HG03064 (cell line): ENCODE measurements around the gene CST5.
"Not testable (repeated sequence)": the region's sequence is repeated elsewhere in the genome, so short reads cannot be mapped to it uniquely, and the experiment has no call there.

Experiments
- ATAC-seq: cut with Tn5 transposase; IDR thresholded peaks from one replicate; pipeline ENCODE4 v1.9.1; 2021; ENCODE audit warnings: low read depth; ENCODE audit not compliant: unreplicated experiment

Gene CST5, protein sequence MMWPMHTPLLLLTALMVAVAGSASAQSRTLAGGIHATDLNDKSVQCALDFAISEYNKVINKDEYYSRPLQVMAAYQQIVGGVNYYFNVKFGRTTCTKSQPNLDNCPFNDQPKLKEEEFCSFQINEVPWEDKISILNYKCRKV

DNA sequence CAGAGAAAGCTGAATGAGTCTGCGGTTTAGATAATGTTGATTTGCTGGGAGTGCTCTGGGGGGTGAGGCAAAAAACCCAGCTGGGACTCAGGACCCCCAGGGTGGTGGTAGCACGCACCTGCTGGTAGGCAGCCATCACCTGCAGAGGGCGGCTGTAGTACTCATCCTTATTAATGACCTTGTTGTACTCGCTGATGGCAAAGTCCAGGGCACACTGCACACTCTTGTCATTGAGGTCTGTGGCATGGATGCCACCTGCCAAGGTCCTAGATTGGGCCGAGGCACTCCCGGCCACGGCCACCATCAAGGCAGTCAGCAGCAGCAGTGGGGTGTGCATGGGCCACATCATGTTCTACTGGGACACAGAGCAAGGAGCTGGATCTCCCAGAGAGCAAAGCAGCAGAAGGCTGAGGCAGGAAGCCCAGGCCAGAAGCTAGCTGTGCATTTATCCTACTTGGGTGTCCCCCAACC lies at the start of gene CST5:
Gene CST5 (minus strand): TSS at position 421 of the 471 bp plus-strand sequence. CDS start 72 bp downstream, at position 349.
- ATAC-seq = no peak

DNA sequence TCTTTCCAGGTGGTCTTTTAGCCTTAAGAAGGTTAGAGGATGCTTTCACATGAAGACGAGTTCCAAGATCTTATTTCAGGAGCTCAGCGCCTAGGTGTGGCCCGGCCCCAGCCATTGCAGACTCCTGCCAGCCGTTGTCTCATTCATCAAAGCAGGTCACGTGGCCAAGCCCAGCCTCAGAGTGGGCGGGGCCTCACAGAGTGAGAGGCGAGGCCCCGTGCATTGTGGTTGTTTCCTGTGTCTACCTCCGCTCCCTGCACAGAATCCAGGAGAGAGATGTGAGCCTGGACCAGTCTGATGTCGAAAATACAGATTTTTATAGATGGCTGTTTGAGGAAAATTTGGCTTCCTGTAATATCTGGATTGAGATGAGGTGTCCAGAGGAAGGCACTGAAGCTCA lies 49.2 kb upstream of the CST5 start:
- no peak for ATAC-seq

DNA sequence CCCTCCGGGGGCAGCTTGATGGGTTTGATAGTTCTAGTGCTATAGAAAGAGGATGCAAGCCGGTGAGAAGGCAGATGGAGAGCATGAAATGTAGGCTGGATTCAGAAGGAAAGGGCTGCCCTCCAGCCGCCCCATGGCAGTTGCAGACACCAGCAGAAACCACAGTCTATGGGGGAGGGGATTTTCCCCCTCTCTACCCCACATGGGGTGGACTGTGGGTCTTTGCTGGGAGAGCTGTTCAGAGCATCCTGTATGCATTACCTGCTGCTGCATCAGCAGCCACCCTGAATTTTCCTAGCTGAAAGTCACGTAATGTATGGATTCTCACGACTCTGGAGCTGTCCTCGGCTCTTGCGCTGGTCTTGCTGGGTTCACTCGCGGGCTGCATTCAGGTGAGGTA lies 48.8 kb upstream of the CST5 start:
- ATAC-seq = no peak

DNA sequence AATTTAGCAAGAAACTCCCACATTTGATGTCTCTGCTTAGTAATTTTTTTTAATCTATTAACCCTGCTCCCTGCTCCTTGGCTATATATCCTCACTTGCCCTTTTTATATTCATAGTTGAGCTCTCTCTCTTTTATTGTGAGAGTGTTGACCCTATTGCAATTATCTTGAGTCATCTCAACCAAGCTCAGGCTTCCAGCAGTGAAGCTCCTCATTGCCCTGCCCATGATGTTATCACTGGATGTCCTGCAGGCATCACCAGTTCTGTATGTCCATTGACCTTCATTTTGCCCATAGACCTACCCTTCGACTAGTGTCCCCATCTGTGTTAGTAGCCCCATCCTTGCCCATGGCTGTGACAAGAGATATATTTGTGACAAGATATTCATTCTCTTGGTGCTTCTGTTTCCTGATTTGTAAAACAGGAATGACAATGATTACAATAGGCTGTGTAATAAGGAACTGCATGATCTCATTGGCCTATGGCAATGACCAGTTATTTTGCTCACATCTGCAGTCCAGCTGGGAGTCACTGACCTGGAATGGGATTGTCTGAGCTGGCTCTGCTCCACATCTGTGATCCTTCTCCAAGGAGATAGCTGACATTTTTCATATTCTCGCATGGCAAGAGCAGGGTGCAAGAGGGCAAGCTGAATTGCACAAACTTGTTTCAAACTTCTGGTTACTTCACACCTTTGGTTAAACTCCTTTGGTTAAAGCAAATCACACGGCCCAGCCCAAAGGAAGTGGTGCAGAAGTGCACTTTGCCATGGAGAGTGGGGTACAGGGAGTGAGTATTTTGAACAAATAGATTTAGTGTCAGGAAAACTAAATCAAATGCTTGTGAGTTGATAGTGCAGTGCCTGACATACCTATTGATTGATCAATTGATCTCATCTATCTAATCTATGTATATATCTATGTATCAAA lies 47.7 kb upstream of the CST5 start:
- no peak for ATAC-seq

DNA sequence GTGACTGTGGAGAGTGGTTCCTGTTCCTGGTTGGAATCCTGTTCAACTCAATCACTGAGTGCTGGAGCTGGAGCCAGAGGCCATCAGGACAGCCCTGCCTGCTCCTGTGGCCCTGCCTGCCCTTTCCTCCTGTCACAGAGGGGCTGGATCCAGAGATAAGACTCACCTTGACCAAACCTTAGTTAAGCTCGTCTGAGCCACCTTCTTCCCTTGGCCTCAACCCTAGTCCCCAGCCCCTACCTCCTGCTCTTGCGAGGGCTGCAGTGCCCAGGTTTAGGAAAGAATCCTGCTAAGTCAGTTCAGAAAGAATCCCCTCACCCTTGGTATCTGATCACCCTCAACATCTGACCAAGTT lies 47.0 kb upstream of the CST5 start:
- no peak for ATAC-seq

DNA sequence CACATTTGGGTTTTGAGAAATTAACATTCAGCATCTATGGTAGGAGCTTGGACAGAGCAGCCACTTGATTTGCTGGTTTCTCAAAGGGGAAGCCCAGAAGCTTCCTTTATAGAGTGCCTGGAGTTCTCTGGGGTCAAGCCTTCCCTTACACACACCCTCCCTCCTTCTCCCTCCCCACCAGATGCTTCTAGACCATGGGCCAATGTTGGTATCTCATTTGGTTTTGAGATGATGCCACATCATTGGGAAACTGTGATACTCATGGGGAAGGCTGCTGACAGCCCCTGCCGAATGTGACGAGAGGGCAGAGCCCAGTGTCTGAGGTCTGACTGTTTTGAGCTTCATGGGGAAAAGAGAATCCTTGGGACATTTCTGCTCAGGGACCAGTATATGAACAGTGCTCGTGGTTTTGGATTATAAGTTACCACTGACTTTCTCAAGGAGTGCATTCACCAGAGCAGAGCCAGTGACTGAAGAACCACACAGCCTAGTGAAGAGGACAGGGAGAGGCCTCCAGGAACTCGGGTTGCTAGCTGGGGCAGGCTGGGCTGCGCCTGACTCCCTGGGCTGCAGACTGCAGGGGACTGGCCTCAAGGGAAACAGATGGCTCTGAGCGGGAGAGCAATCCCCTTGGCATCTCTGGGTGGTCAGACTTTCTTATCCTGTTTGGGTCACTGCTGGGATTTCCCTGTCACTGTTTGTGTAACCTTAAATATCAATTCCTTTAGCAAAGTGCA lies 46.4 kb upstream of the CST5 start:
- ATAC-seq = no peak

DNA sequence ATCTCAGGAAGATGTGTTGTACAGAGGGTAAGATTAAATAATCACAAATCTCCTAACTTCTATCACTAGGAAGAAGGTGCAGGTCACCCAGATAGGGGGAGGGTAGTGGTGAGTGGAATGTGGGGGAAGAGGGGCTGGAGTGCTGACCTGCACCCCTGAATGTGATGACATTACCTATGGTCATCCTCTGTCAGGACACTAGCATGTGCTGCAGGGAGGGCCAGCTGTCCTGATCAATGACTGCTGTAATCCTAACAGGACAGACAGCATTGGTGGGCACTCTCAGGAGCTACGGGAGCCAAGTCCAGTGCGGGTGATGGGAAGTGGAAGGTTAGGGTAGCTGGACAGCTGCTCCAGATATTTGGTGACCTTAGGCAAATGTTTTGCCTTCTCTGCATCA lies 45.2 kb upstream of the CST5 start:
- ATAC-seq = no peak

DNA sequence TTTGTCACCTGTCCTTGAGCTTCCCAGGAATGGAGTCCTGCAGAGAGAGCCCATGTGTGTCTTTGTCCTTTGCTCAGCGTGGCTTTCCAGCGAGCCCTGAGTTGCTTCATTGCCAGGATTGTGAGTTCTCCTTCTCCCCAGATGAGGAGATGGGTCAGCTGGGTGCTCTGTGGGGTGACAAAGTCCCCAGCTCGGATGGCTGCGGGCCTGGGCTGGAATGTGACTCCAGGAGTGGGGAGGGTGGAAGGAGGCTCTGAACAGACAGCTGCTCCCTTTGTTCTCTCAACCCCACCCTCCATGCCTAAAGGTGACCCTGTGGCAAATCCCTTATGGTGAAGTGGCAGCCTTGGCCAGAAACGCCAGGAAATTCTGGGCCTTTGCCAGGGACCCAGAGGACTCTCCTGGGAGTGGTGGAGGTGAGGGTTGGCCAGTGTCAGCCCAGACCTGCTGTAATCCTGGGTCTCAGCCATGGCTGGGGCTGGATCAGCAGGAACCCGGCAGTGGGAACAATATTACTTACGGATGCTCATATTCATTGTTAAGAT lies 44.4 kb upstream of the CST5 start:
- ATAC-seq = no peak

DNA sequence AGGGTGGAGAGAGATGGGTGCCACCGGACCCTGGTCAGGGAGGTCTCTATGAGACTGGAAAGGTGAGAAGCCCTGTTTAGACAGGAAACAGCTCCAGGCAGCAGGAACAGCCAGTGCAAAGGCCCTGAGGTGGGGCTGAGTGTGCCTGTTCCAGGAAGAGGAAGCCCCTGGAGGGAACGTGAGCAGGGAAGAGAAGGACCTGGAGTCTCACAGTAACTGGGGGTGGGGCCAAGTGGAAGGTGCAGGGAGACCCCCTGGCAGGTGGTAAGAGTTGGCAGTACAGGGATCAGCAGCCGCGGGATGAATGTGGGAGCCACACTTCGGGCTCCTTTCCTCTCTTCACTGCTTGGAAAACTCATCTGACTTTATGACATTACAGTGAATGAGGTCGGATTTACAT lies 43.8 kb upstream of the CST5 start:
- ATAC-seq = no peak

DNA sequence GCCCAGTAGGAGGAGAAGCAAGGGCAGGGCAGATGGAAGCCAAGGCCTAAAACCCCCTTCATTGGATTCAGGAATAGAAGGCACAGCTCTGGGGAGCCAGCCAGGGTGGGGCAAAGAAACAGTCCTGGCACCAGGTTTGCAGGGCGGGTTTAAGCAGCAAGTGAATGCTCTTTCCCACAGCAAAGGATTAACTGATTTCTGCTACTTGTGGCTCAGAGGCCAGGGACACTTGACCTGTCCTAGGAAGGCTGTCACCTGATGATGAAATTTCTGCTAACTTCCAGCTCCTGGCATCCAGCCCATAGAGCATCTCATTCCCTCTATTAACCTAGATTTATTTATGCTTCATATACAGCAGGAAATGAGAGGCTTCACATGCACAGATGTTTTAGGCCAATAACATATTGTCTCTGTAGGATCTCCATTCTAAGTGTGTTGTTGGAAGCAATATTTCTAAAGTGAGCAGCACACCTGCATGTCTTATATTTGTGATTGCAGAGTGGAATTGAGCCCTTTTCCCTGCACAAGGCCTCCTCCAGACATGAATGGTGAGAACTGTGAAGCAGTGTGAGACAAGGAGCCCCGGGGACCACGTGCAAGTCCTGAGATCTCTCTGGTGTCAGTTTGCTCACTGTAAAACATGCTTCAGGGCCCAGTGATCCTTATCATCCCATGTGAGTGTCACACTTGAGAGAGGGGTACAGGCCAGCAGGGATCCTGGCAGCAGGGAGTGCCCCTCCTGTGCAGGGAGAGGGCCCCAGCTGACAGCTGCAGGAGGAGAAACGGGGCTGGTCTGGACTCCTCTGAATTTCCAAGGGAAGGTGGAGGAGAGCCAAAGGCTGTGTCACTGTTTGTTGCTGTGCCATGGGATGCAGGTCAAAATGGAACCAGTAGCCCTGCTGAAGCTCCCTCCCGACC lies 41.1 kb upstream of the CST5 start:
- no peak for ATAC-seq

DNA sequence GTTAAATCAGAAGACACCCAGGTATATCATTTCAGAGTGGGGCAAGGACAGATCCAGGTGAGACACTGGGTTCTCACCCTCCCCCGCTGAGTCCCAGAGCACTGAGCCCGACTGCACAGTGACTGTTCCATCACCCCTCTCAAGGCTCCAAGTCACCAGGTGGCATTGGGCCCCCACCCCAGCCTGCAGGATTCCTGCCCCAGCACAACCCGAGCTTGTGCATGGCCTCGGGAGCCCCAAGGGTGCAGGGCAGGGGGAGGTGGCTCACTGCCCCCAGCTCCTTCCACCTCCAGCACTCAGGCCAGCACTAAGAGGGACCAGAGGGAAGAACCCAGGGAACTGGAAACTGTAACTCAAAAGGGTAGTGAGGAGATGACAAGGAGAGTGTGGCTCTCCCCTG lies 39.3 kb upstream of the CST5 start:
- ATAC-seq = no peak

DNA sequence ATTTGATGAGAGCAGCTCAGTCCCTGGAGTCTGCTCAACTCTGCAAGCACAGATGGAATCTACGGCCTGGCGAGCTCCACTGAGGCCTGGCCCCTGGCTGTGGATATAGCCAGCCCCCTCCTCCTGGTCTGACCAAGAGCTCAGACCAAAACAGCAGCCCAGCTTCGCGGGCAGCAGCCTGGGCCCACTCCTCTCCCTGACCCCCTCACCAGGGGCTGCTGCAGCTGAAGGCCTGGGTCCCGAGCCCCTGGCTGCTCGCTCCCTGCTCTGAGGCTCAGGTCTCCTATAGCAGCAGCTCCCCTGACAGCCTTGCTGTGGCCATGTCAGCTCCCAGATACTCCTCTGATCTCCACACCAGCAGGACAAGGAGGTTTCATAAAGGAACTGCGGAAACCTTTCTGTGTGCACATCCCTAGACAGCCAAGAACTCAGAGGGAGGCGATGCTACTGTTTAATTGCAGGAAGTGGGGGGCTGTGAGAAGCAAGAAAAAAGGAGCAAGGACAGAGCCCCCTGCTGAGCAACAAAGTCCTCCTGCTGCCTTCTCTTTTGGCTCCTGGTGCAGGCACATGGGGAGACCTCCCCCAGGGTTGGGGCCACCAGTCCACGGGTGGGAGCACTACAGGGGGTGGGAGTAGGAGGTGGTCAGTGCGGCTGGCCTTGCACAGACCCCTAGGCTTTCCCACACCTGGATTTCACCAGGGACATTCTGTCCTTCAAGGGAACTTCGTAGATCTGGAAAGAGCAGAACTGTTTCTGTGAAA lies 38.7 kb upstream of the CST5 start:
- ATAC-seq = no peak

DNA sequence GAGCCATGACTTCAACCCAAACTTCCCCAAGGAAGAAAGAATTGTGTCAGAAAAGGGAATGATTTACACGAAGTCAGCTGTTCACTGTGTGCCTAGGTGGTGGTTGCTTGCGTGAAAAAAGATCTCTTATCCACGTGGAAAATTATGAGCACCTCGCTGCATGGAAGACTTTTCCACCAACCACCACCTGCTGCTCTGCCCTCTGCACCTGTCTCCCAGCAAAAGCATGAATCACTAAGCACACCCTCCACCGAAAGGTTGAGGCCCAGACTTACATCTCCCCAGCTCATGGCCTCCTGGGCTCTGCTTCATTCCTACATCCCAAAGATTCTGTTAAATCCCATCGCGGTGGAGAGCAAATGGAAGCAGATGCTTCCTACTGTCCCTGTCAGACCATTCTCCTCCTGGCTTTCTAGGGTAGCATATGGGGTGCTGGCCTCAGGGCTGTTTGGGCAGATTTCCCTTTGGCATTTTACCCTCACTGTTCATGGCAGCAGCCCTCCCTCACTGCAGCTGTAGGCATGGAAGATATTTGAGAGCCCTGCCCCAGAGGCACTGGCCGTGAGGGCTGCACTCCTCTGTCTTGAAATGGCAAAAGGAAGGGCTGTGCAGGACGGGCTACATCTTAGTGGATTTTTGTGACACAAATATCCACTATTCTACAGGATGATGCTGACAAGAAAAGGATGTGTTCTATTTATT lies 37.6 kb upstream of the CST5 start:
- ATAC-seq = no peak

DNA sequence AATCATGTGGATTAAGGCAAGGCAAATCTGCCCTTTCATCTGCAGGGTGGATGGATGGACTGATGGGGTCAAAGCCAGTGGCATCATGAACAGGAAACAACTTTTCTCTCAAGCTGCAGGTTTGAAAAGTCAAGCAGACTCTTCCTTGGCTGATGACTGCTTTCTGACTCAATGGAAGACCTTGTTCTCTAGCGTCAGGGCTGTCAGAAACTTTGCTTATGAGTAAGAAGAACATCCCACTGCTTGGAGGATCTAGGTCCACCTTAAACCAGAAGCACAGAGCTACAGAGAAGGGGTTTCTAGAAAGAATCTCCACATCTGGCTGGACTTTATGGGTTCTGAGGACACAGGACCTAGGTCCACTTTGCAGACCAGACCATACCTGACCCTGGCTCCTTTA lies 36.3 kb upstream of the CST5 start:
- ATAC-seq = no peak

DNA sequence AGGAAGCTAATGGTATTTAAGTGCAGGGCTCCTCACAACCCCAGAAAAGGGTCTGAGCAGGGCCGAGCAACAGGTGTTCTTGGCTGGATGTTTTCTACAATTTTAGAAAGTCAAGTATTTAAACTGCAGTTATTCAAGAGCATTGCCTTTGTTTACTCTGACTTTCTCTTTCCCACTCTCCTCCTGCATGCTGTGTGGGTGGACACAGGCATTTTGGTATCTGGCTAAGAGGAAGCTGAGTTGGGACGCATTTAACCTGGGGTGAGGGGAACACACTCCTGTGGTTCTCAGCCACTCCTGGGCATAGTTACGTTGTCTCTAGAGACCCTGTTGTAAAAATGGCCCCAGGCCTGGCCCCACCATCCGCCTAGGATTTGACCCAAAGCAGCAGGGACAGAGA lies 34.9 kb upstream of the CST5 start:
- not testable (repeated sequence) for ATAC-seq

DNA sequence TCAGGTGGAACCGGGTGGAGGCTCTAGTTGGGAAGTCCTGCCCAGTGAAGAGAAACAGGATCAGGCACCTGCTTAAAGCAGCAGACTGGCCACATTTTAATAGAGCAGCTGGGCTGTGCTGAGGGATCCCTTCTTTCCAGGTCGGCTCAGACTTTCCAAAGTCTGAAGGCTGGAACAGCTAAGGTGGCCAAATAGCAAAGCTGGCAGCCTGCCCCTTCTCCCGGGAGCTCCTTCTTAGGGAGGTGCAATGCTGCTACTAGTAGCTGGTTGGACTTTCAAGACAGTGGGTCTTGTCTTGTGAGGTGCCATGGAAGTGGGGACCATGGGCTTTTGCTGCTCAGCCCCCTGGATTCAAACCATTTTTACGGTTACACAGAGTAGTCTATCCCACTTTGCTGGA lies 30.7 kb upstream of the CST5 start:
- ATAC-seq = no peak

DNA sequence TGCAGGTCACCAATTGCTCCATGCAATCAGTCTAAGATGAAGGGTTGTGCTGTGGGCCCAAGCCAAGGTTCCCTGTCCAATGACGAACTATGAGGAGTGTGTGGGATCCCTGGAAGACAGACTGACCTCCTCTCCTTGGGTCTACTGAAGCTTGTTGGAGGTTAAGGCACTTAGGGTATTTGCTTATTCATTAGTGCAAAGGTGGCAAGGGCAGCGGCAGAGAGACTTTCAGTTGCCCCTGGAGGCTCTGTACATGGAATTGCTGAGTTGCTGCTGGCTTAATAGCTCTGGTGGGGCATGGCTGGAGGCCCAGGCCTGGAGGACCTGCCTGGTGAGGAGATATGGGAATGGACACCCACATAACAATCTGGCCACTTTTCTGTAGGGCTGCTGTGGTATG lies 29.8 kb upstream of the CST5 start:
- no peak for ATAC-seq

DNA sequence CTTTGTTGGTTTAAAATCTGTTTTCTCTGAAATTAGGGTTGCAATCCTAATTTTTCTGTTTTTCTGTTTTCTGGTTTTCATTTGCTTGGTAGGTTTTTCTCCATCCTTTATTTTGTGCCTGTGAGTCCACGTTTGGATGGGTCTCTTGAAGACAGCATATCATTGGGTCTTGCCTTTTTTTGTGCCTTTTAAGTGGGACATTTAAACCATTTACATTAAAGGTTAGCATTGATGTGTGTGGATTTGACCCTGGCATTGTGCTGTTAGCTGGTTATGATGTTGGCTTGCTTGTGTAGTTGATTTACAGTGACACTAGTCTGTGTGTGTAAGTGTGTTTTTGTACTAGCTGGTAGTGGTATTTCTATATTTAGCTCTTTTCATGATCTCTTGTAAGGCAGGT lies 28.0 kb upstream of the CST5 start:
- ATAC-seq = no peak

DNA sequence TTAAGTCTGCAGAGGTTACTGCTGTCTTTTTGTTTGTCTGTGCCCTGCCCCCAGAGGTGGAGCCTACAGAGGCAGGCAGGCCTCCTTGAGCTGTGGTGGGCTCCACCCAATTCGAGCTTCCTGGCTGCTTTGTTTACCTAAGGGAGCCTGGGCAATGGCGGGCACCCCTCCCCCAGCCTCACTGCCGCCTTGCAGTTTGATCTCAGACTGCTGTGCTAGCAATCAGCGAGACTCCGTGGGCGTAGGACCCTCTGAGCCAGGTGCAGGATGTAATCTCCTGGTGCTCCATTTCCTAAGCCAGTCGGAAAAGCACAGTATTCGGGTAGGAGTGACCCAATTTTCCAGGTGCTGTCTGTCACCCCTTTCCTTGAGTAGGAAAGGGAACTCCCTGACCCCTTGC lies 22.8 kb upstream of the CST5 start:
- ATAC-seq = not testable (repeated sequence)
